K562 treated with DMSO at 1 percent for 4 hours (cell line): ENCODE results near the gene KCNJ2. TPM values are rescaled to one million over a fixed set of nuclear protein-coding genes. Genes with fewer than 3 reads are reported as not detected.

Experiments used
- total RNA-seq: library from RNA; unstranded; fragments of 300-600 nt; gene quantifications from 2 replicates; pipeline ENCODE4 v1.2.3, GENCODE V29; 2022; ENCODE audit not compliant: insufficient read depth

The KCNJ2 gene
- not detected in 2 replicates for total RNA-seq

DNA sequence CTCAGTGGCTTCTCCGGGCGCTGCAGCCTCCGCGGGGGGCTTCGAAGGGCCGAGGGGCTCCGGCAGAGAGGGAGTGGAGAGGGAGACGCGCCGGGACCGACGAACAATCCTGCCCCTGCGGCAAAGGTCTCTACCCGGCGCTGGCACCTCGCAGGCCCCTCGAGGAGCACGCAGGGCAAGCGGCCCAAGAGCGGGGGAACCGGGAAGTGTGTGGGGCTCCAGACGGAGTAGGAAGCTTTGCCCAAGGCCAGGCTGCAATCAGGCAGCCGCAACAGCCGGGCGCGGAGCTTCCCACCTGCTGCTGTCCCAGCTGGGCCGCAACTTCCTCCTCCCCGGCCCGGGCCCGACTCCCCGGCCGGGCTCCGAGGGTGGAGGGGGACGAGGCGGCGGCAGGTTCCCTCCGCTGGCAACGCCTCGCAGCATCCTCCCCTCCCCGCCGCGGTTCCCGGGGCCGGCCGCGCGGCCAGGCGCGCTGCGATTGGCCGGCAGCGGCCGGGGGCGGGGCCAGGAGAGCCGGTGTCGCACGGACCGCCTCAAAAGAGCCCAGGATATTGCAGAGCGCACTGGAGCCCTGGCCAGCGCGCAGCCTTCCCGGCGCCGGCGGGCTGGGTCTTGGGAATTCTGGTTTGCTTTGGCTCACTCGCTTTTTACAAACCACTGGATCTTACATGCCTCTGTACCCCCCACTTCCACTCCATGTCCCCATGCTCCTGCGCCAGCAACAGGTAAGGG, at the start of gene KCNJ2:
TSS of gene KCNJ2 (plus strand) at position 556 of the 732 bp plus-strand sequence. CDS start 5,508 bp downstream, outside the sequence.

Other genes starting within 250 kb of the KCNJ2 start
- not detected in 2 replicates for gene KCNJ16, start 94.3 kb upstream of the KCNJ2 start, total RNA-seq